Lower lobe of right lung (tissue), 2 donors: Measurements from ENCODE around the gene TMEM269. TPM values are rescaled to one million over a fixed set of nuclear protein-coding genes. Genes with fewer than 3 reads are reported as not detected.

Source experiments
- ATAC-seq, 2 donors: fragments of 200-7000 bp; cut with Tn5 transposase; one replicate each; pipeline ENCODE4 v1.9.1; 2020 to 2022; ENCODE audit warnings: mild to moderate bottlenecking in 2 of 2, moderate library complexity in 2 of 2
- DNase-seq: peaks from one replicate; pipeline ENCODE4 v3.0.0-alpha.2; 2020
- H3K27ac ChIP-seq: fragments of 200-600 bp; one replicate; pipeline ENCODE4 v1.8.0; 2022
- H3K27me3 ChIP-seq: fragments of 200-600 bp; one replicate; pipeline ENCODE4 v1.8.0; 2022; ENCODE audit warnings: low read depth
- H3K36me3 ChIP-seq: fragments of 200-600 bp; one replicate; pipeline ENCODE4 v1.8.0; 2022; ENCODE audit warnings: mild to moderate bottlenecking
- H3K4me1 ChIP-seq: fragments of 200-600 bp; one replicate; pipeline ENCODE4 v1.8.0; 2022
- H3K4me3 ChIP-seq: fragments of 200-600 bp; one replicate; pipeline ENCODE4 v1.8.0; 2022; ENCODE audit warnings: mild to moderate bottlenecking
- H3K9me3 ChIP-seq: fragments of 200-600 bp; one replicate; pipeline ENCODE4 v1.8.0; 2022
- CTCF ChIP-seq: fragments of 200-600 bp; IDR thresholded peaks from one replicate; pipeline ENCODE4 v1.8.0; 2022; ENCODE audit warnings: antibody characterized with exemption, mild to moderate bottlenecking
- intact Hi-C: fragments of 100-400 bp; cut with DNase I; formaldehyde crosslinking; loops from one replicate; pipeline ENCODE4 v1.11.0; 2022
- total RNA-seq: library from RNA; stranded (reverse); fragmentation: NEBNext Ultra II Directional; extraction: Animal tissue kit (Norgen Biotek cat#: 25700); gene quantifications from one replicate; pipeline ENCODE4 v1.2.1, GENCODE V29; 2021
- donor health status: DM: no; HTN: yes; CAD: no; lungs with severe emphysema.

Gene TMEM269
- total RNA-seq, 1 donor from 2014 or later = not detected

- Histone ChIP-seq H3K27ac (no peak overlapping the region), H3K4me1 (peaks cover 8% of the 10 kb centered on the region), H3K36me3 (peaks cover 55% of the 10 kb centered on the region), H3K27me3 (no peaks in the 10 kb centered on the region), H3K4me3 (no peak overlapping the region), H3K9me3 (no peaks in the 10 kb centered on the region)
- intact Hi-C loops = no loop called here
- ATAC-seq (no peak), DNase-seq (no peak)
- no peak for TF ChIP-seq CTCF
Measured at GRCh38 chr1:42773420-42773819, 11.4 kb upstream of the TMEM269 start.

GRCh38 chr1:42774928-42775526 lies 9.8 kb upstream of the TMEM269 start:
- DNase-seq = no peak
- TF ChIP-seq CTCF = no peak
- ATAC-seq = no peak
- H3K4me1 ChIP-seq = peaks cover 5% of the 10 kb centered on the region
- H3K9me3 ChIP-seq = no peaks in the 10 kb centered on the region
- H3K36me3 ChIP-seq = peaks cover 69% of the 10 kb centered on the region
- H3K27me3 ChIP-seq = no peaks in the 10 kb centered on the region
- intact Hi-C loops = no loop called here
- H3K4me3 ChIP-seq = no peak overlapping the region
- no peak overlapping the region for H3K27ac ChIP-seq

- Histone ChIP-seq H3K4me3 (no peak overlapping the region), H3K9me3 (no peaks in the 10 kb centered on the region), H3K27me3 (no peaks in the 10 kb centered on the region), H3K27ac (no peak overlapping the region), H3K4me1 (no peaks in the 10 kb centered on the region), H3K36me3 (peaks cover 80% of the 10 kb centered on the region)
- intact Hi-C loops = no loop called here
- DNase-seq = no peak
- TF ChIP-seq CTCF = no peak
- no peak for ATAC-seq
Measured at GRCh38 chr1:42776502-42776901, 8.3 kb upstream of the TMEM269 start.

GRCh38 chr1:42777852-42778251 lies 6.9 kb upstream of the TMEM269 start:
- ATAC-seq = peak; percentile 60 to 67
- DNase-seq = no peak

GRCh38 chr1:42779725-42780124 lies 5.1 kb upstream of the TMEM269 start:
- Histone ChIP-seq H3K27ac (no peak overlapping the region), H3K27me3 (no peaks in the 10 kb centered on the region), H3K9me3 (no peaks in the 10 kb centered on the region), H3K4me3 (no peak overlapping the region), H3K36me3 (peaks cover 66% of the 10 kb centered on the region), H3K4me1 (peaks cover 1% of the 10 kb centered on the region)
- intact Hi-C loops = no loop called here
- ATAC-seq (no peak), DNase-seq (no peak)
- TF ChIP-seq CTCF = no peak

More at GRCh38 chr1:42777852-42778251, 6.9 kb upstream of the TMEM269 start:
- Histone ChIP-seq H3K27me3 (no peaks in the 10 kb centered on the region), H3K27ac (no peak overlapping the region), H3K9me3 (no peaks in the 10 kb centered on the region), H3K4me3 (no peak overlapping the region), H3K36me3 (peaks cover 84% of the 10 kb centered on the region), H3K4me1 (no peaks in the 10 kb centered on the region)
- intact Hi-C loops = no loop called here
- TF ChIP-seq CTCF = peak; percentile 58
